ENCODE data around the gene CARF. TPM values are rescaled to one million over a fixed set of nuclear protein-coding genes. Genes with fewer than 3 reads are reported as not detected.

The CARF gene, protein sequence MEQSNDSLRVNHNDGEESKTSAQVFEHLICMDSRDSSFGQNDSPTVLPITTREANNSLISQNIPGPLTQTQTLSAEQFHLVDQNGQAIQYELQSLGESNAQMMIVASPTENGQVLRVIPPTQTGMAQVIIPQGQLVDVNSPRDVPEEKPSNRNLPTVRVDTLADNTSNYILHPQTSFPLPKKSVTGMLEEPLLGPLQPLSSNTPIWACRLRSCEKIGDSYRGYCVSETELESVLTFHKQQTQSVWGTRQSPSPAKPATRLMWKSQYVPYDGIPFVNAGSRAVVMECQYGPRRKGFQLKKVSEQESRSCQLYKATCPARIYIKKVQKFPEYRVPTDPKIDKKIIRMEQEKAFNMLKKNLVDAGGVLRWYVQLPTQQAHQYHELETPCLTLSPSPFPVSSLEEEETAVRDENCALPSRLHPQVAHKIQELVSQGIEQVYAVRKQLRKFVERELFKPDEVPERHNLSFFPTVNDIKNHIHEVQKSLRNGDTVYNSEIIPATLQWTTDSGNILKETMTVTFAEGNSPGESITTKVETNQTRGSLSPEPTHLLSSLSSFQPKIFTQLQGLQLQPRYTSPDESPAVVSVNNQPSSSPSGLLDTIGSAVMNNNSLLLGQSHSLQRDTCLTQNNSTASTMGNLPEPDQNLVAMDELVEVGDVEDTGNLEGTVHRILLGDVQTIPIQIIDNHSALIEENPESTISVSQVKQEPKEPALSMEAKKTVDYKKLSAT
- total RNA-seq = 4.9 and 6.2 TPM in 2 replicates

DNA sequence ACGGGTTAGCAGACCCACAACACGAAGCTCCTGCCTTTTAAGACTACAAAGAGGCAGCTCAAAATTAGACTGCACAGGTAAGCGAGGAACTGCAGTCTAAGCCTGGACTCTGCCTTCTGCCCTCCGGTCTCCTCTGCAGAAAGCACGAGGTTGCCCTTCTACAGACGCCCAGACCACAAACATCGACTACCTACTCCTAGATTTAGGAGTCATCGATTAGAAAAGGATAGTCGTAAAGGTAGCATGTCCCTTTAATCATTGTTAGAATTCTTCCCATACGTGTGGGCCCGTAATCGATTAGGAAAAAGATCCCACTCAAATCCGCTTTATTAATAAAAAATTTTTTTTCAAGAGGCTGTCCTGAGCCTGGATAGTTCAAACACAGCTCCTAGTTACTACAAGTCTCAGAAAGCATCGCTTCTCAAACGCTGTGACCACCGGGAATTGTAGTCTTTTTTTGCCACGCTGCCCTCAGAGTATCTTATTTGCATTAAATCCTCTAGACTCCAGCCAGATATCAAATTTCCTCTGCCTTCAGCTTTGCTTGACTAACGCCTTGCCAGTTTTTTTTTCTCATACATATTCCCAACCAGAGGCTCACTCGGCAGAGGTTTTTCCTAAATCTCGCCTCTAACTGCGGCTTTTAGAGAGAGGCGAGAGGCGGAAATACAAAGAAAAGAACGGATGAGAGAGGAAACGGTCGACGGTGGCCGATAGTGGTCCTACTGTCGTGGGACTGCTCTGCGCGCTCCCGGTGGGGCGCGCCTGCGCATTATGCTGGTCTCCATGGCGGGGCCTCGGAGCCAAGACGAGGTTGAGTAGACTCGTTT, at the start of gene CARF, which contains the start of gene WDR12:
Gene CARF (plus strand): TSS at position 764 of the 830 bp plus-strand sequence. CDS start 29,628 bp downstream, outside the sequence.
Gene WDR12 (minus strand): TSS at position 162 of the 830 bp plus-strand sequence. CDS start 197 bp downstream, outside the sequence.

DNA sequence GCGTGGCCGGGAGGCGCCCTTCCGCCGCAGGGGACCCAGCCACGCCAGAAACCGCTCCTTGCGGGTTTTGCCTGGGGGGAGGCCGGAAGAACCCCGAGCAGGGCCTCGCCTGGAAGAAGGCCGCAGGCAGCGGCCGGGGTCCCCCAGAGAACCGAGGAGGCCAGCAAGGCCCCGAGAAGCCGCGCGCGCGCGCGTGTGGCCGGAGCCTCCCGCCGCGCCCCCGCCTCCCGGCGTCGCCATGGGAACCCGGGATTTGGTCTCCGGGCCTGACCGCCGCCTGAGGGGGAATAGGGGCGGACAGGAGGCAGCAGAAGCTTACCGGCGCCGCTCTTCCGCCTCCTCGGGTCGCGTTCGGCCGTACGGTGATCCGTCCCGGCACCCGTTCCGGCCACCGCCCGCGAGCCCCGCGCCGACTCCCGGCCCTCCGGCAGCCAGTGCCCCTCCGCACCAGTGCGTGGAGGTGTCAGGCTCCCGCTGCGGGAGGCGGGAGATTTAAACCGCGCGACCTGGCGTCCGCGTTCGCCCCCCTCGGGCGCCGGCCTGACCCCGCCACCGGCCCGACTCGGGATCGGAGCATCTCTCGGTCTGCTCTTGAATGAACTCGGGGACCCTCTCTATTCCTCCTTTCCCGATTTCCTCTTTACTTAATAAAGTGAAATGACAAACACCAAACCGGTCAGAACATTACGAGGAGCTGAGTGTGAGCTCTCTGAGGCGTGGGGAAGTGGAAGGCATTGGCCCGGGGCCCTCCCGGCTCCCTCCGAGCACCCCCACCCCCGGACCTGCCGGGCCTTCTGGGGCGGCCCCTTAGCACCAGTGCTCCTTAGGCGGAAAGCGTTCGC, 40.6 kb upstream of the CARF start, which contains the start of gene ICA1L:
Gene ICA1L (minus strand): TSS at position 467 of the 842 bp plus-strand sequence. CDS start 42,757 bp downstream, outside the sequence.

DNA sequence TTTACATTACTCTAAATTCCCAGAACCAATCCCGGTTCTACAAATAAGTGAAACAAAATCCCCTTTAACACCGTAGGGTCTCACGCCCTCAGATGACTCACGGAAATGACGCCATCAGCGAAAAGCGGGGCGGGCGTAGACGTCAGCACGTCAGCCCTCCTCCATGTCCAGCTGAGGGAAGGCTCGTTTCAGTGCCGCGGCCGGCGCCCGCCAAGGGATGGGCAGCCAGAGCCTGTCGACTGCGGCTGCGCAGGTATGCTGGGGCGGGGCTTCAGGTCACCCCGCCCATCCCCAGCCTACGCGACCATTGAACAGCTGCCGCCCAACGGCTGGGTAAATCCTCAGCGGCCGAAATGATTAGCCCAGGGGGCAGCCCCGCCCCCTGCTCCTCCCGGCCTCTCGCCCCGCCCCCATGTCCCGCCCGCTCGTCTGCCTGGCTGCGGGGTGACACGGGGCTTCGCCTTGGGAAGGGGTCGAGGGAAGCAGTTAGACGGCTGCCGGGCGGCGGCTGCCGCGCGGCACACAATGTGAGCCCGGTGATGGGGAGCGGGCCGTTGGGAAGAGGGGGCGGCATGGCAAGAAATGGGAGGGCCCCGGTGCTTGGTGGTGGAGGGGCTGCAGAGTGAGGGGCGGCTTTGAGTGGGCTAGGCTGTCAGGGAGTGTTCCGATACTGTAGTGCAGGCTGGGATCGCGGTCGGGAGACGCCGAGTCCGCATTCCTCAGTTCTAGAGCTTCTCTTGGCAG, 102.6 kb downstream of the CARF start, which contains the start of gene NBEAL1:
Gene NBEAL1 (plus strand): TSS at position 420 of the 744 bp plus-strand sequence. CDS start 1,510 bp downstream, outside the sequence.

Small RNA genes within 50 kb of the gene (small RNA-seq; reads per million reads assigned to genes)
- not detected for gene AC010900.2

Other genes starting within 250 kb of the CARF start
- gene ICA1L, start 40.5 kb upstream of the CARF start, total RNA-seq = 2.0 and 3.1 TPM in 2 replicates
- gene WDR12, start 602 bp upstream of the CARF start, total RNA-seq = 30.4 and 31.0 TPM in 2 replicates
- gene NBEAL1, start 102.6 kb downstream of the CARF start, total RNA-seq = 24.5 and 32.7 TPM in 2 replicates